Osteocyte (in vitro differentiated cells): Measurements from ENCODE around the gene ZNF628. TPM values are rescaled to one million over a fixed set of nuclear protein-coding genes. Genes with fewer than 3 reads are reported as not detected.

ENCODE experiments used
- DNase-seq: peaks from one replicate; pipeline ENCODE4 v3.0.0; 2021; ENCODE audit warnings: mixed read lengths; ENCODE audit not compliant: unreplicated experiment; ENCODE audit errors: extremely low spot score
- H3K27ac Mint-ChIP-seq: one replicate; pipeline ENCODE4 v1.8.0; 2021; ENCODE audit warnings: mild to moderate bottlenecking, mixed read lengths; ENCODE audit not compliant: unreplicated experiment
- H3K27me3 Mint-ChIP-seq: one replicate; pipeline ENCODE4 v1.8.0; 2021; ENCODE audit warnings: mixed read lengths; ENCODE audit not compliant: unreplicated experiment
- H3K36me3 Mint-ChIP-seq: one replicate; pipeline ENCODE4 v1.8.0; 2021; ENCODE audit warnings: mixed read lengths; ENCODE audit not compliant: unreplicated experiment
- H3K4me1 Mint-ChIP-seq: one replicate; pipeline ENCODE4 v1.8.0; 2021; ENCODE audit warnings: mixed read lengths; ENCODE audit not compliant: unreplicated experiment
- H3K4me3 Mint-ChIP-seq: one replicate; pipeline ENCODE4 v1.8.0; 2021; ENCODE audit warnings: mild to moderate bottlenecking, moderate library complexity, mixed read lengths; ENCODE audit not compliant: unreplicated experiment
- H3K9me3 Mint-ChIP-seq: one replicate; pipeline ENCODE4 v1.8.0; 2021; ENCODE audit warnings: mixed read lengths; ENCODE audit not compliant: unreplicated experiment
- total RNA-seq: library from RNA; stranded (reverse); gene quantifications from 2 replicates; pipeline ENCODE4 v1.2.1, GENCODE V29; 2021
- TF ChIP-seq, protein P1 (sequence below): fragments of 200-600 bp; sonication (generic); IDR thresholded peaks from 2 replicates; pipeline ENCODE4 v1.5.0; 2021; ENCODE audit warnings: antibody characterized with exemption, mild to moderate bottlenecking, moderate library complexity

Gene ZNF628
- total RNA-seq, 1 donor from 2014 or later = 11.6 TPM

DNA sequence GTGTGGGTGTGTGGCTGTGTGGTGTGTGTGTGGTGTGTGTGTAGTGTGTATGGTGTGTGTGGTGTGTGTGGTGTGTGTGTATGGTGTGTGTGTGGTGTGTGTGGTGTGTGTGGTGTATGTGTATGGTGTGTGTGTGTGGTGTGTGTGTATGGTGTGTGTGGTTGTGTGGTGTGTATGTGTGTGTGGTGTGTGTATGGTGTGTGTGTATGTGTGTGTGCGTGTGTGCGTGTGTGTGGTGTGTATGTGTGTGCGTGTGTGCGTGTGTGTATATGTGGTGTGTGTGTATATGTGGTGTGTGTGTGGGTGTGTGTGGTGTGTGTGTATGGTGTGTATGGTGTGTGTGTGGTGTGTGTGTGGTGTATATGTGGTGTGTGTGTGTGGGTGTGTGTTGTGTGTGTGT, 41.4 kb upstream of the ZNF628 start:
- Mint-ChIP-seq H3K27me3 (peaks cover 15% of the 10 kb centered on the region), H3K4me3 (no peak overlapping the region), H3K36me3 (no peaks in the 10 kb centered on the region), H3K27ac (no peak overlapping the region), H3K4me1 (no peaks in the 10 kb centered on the region), H3K9me3 (no peaks in the 10 kb centered on the region)
- TF ChIP-seq, protein P1, sequence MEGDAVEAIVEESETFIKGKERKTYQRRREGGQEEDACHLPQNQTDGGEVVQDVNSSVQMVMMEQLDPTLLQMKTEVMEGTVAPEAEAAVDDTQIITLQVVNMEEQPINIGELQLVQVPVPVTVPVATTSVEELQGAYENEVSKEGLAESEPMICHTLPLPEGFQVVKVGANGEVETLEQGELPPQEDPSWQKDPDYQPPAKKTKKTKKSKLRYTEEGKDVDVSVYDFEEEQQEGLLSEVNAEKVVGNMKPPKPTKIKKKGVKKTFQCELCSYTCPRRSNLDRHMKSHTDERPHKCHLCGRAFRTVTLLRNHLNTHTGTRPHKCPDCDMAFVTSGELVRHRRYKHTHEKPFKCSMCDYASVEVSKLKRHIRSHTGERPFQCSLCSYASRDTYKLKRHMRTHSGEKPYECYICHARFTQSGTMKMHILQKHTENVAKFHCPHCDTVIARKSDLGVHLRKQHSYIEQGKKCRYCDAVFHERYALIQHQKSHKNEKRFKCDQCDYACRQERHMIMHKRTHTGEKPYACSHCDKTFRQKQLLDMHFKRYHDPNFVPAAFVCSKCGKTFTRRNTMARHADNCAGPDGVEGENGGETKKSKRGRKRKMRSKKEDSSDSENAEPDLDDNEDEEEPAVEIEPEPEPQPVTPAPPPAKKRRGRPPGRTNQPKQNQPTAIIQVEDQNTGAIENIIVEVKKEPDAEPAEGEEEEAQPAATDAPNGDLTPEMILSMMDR = no peak
- DNase-seq = no peak

DNA sequence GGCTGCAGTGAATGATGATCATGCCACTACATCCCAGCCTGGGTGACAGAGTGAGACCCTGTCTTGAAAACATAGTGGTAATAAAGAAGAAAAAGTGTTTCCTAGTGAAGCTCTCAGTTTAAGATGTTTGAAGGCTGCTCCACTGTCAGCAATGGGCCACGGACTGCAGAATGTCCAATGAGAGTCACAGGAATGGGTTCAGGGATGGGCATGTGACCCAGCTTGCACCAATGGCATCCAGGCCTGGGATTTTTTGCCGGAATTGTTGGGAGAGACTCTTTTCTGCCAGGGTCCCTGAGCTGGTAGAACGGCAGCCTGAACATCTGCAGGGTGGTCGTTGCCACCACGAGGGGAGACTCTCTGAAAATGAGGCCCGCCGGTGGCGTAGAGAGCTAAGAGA, 39.6 kb upstream of the ZNF628 start:
- peaks cover 8% of the 10 kb centered on the region for H3K4me1 Mint-ChIP-seq
- TF ChIP-seq, protein P1 = no peak
- no peaks in the 10 kb centered on the region for H3K9me3 Mint-ChIP-seq
- no peak for DNase-seq
- H3K36me3 Mint-ChIP-seq = peaks cover 2% of the 10 kb centered on the region
- peaks cover 30% of the 10 kb centered on the region for H3K27me3 Mint-ChIP-seq
- no peak overlapping the region for H3K27ac Mint-ChIP-seq
- no peak overlapping the region for H3K4me3 Mint-ChIP-seq

DNA sequence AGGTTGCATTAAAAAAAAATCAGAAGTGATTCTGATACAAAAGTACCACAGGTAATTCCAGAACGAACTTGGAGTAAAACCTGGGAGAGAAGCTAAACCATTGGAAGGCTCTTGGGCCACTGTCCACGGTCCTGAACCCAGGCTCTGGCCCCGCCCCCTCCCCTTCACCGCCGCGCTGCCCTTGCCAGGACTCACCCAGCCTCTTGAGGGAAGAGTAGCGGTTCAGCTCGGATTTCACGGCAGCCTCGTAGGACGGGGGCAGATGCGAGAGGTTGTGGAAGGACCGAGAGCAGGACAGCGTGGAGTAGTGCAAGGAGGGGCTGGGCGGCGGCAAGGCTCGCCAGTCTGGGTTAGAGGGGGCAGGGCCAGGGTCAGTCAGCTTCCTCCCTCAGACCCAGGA, 39.0 kb upstream of the ZNF628 start:
- Mint-ChIP-seq H3K9me3 (no peaks in the 10 kb centered on the region), H3K27me3 (peaks cover 32% of the 10 kb centered on the region), H3K4me1 (peaks cover 8% of the 10 kb centered on the region), H3K36me3 (peaks cover 2% of the 10 kb centered on the region), H3K27ac (no peak overlapping the region), H3K4me3 (no peak overlapping the region)
- TF ChIP-seq, protein P1 = no peak
- DNase-seq = no peak

DNA sequence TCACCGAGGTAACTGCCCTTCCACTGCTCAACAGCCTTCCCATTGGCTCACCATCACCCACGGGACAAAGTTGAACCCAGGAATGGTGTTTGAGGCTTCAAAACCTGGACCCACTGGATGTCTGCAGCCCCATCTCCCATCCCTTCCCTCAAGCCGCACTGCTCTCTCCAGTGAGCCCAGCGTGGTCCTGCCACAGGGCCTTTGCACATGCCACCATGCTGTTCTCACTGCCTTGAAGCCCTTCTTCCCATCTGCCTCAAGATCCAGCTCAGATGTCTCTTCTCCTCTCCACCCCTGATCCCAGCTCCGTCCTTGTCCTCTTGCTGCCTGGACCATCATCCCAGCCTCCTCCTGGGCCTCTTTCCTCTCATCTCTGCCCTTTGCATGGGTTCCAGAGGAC, 37.4 kb upstream of the ZNF628 start:
- no peak overlapping the region for H3K27ac Mint-ChIP-seq
- DNase-seq = no peak

DNA sequence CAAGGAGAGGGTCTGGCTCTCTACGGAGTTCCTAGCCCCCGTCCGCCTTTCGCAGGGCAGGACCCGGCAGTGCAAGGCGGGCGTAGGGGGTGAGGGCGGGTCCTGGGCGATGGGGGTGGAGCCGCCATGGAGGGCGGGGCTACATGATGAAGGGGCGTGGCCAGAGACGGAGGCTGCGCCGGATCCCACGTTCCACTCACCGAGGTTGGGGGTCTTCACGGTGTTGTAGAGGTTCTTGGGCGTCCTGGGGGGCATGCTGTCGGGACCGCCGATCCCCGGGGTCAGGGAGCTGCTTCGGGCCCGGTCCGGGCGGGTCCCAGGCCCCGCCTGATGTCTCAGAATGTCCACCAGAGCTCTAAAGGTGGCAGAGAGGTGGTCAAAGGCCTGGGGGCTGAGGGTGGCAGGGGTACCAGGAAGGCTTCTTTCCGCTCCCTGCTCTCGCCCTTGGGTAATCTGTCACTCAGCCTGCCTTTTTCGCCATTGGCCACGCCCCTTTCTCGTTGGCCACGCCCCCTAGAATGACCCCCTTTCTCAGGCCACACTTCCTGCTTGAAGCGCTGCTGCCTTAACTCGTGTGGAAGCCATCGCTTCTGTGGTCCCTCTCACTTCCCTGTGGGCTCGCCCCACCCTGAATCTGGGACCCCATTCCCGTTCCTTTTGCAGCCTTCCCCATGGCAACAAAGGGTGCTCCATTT, 35.9 kb upstream of the ZNF628 start:
- no peak for DNase-seq
- H3K27me3 Mint-ChIP-seq = peaks cover 55% of the 10 kb centered on the region
- no peak overlapping the region for H3K27ac Mint-ChIP-seq
- TF ChIP-seq, protein P1 = no peak
- peaks cover 4% of the 10 kb centered on the region for H3K36me3 Mint-ChIP-seq
- peaks cover 10% of the 10 kb centered on the region for H3K4me1 Mint-ChIP-seq
- H3K4me3 Mint-ChIP-seq = no peak overlapping the region
- no peaks in the 10 kb centered on the region for H3K9me3 Mint-ChIP-seq

More for the DNA sequence above, 37.4 kb upstream of the ZNF628 start:
- Mint-ChIP-seq H3K27me3 (peaks cover 43% of the 10 kb centered on the region), H3K36me3 (peaks cover 2% of the 10 kb centered on the region), H3K4me1 (peaks cover 10% of the 10 kb centered on the region), H3K4me3 (no peak overlapping the region), H3K9me3 (no peaks in the 10 kb centered on the region)
- TF ChIP-seq, protein P1 = no peak
